Fibroblast of skin of left quadriceps (primary cell): ENCODE measurements around the gene RNF32.
"Not testable (repeated sequence)": the region's sequence is repeated elsewhere in the genome, so short reads cannot be mapped to it uniquely, and the experiment has no call there.

Experiments used
- DNase-seq, 2 experiments: peaks; one replicate each; pipeline ENCODE4 v3.0.0-alpha.2; 2013; ENCODE audit warnings: low read depth in 2 of 2

Gene RNF32

GRCh38 chr7:156675721-156676120 is 35.1 kb downstream of the RNF32 start:
- DNase-seq = no peak

DNA sequence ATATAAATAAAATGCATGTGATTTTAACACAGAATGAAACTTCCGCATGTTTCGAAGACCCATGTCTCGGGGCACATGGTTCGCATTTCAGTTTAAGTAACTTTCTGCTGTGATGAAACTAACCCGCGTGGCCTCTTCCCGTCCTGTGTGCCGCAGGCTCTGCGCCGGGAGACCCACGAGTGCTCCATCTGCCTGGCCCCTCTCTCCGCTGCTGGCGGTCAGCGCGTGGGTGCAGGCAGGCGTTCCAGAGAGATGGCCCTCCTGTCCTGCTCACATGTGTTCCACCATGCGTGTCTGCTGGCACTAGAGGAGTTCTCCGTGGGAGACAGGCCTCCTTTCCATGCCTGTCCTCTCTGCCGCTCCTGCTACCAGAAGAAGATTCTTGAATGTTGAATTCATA is 35.7 kb downstream of the RNF32 start:
- DNase-seq = no peak

DNA sequence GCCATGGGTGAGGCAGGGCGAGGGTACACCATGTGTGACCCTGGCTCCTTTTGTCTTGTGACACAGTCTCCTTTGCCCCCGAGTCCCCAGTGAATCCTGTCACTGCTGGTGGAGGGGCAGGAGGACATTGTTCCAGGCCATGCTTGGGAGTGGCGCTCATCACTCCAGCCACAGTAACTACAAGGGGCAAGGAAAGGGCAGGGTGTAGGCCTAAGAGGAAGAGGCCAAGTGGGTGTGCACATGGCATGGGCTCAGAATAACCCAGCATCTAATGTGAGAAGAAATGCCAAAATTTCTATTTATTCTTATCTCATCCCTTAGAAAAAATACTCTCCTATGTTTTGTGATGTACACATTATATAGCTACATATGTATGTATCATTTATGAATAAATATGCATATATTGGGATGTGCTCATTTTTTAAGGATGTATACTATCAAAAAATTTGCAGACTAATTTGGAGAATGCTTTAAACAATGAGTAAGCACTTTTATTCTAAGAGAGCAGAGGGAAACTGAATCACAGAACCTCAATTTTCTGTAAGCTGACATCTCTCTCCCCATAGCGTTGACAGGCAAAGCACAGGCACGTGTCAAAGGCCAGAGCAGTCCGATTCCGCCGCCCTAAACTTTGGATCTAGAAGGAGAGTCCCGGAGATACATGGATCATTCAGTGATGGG is 36.9 kb downstream of the RNF32 start:
- no peak for DNase-seq

GRCh38 chr7:156680281-156680680 is 39.7 kb downstream of the RNF32 start:
- no peak for DNase-seq

DNA sequence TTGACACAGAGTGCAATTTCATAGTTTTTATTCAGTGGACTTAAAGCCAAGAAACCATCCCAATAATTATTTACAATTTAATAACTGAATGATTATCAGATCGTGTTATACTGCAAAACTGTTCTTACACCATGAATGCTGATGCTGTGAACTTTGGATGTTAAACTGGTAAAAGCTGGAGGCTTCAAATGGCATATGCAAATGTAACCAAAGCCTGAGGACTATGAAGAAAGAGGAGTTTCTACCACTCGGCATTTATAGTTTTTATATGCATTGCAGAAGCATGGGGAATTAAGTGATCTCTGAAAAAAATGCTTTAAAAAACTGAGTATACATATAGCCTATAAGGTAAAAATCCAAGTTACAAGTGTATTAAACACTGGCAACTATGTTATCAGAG is 42.4 kb downstream of the RNF32 start:
- DNase-seq = no peak

DNA sequence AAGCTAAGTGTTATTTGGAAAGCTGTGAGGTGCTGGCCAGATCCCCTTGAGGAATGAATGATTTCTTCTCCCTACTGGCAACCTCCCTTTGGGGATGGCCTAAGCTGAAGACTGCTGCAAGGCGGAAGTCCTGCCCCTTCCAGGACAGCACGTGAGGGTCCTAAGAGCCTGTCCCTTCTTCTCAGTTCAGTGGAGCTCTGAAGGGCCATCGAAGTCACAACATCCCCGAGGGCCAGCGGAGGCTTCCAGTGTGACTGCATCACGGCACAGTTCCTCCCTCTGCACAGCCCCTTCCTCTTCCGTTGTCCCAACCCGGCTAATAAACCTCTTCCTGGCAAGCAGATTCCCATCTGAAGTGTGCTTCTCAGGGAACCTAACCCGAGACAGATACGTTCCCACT is 43.7 kb downstream of the RNF32 start:
- DNase-seq = no peak

DNA sequence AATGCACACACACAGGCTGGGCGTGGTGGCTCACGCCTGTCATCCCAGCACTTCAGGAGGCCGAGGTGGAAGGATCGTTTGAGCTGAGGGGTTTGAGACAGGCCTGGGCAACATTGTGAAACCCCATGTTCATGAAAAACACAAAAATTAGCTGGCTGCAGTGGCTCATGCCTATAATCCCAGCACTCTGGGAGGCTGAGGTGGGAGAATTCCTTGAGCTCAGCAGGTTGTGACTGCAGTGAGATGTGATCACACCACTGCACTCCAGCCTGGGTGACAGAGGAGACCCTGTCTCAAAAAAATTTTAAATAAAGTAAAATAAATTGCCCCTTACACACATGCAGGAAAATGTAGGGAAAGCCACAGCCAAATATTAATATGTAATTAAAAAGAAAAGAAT is 44.1 kb downstream of the RNF32 start:
- DNase-seq = no peak

DNA sequence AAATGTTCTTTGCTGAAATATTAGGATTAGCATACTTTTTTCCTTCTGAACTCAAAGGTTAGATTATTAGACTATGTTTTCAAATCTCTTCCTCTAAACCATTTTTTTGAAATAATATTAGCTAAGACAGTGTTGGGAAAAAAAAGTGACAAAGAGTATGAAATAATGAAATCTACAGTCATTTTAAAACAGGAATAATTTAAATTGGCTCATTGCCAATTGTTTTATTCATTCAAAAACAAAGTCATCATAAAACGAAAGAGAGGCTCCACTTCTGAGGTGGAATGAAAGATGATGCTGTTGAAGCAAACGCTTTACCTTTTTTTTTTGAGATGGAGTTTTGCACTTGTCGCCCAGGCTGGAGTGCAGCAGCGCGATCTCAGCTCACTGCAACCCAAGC is 51.2 kb downstream of the RNF32 start:
- DNase-seq = no peak

GRCh38 chr7:156692849-156693248 is 52.3 kb downstream of the RNF32 start:
- DNase-seq = no peak

DNA sequence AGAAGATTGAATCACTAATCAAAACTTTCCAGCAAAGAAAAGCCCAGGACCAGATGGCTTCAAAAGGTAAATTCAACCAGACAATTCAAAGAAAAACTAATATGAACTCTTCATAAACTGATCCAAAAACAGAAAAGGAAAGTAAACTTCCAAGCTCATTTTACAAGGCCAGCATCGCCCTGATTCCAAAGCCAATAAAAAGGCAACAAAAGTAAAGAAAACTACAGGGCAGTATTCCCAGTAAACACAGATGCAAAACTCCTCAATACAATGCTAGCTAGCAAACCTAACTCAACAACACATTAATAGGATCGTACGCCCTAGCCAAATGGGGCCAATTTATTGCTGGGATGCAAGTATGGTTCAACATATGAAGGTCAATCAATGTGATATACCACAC is 53.1 kb downstream of the RNF32 start:
- no peak for DNase-seq

DNA sequence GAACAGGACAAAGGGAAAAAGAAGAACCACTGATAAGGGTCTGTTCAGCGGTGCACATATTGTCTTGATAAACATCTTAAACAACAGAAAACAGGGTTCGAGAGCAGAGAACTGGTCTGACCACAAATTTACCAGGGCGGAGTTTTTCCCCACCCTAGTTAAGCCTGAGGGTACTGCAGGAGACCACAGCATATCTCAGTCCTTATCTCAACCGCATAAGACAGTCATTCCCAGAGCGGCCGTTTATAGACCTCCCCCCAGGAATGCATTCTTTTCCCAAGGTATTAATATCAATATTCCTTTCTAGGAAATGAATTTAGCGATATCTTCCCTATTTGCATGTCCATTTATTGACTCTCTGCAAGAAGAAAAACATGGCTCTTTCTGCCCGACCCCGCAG is 56.7 kb downstream of the RNF32 start:
- not testable (repeated sequence) for DNase-seq

GRCh38 chr7:156698512-156698911 is 57.9 kb downstream of the RNF32 start:
- not testable (repeated sequence) for DNase-seq

GRCh38 chr7:156701787-156702186 is 61.2 kb downstream of the RNF32 start:
- DNase-seq = not testable (repeated sequence)

GRCh38 chr7:156702399-156702798 is 61.8 kb downstream of the RNF32 start:
- DNase-seq = no peak

DNA sequence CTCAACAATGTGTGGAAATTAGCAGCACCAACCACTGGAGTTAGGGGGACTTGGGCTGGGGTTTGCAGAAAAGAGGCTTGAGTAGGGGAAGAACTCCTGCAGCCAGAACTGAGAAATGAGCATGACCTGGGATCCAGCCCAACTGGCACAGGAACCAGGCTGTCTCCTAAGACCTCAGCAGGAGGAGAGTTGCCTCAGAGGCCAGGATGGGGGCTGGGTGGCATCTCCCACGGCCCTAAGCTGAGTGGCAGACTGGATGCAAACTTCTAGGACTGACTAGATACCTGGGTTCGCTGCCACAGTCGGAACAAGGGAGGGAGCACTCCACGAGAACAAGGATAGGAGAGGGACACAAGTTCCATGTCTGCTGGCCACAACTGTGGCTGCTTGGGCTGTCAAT is 62.6 kb downstream of the RNF32 start:
- no peak for DNase-seq

DNA sequence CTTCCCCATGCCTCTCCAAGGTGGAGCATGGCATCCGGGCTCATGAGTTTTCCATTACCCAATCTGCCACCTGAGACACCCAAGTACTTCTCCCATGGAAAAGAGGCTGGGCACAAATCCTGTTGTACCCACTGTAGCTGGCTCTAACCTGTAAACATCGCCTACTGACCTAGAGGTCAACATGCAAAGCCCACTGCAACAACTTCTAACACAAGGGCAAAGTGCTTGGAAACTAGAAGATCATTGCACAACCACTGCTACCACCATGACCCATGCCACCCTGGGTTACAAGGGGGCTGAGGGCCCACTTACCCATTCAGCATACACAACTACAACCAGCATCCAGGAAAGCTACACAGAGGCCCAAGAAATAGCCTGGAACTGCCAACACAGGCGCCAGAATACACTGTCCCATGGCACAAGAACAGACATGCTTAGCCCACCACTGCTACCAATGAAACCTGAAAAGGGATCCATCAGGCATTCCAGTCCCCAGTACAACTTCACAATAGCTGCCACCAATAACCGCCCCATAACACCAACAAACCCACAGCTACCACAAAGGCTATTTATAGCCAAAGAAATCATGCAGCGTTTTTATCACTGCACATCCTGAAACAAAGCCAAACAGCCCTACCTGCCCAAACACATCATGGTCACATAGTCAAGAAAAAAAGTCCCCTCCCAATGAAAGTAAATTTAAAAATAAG is 63.4 kb downstream of the RNF32 start:
- no peak for DNase-seq

GRCh38 chr7:156722043-156722826 is 81.7 kb downstream of the RNF32 start:
- no peak for DNase-seq

- no peak for DNase-seq
Observed at GRCh38 chr7:156725073-156725472, 84.5 kb downstream of the RNF32 start.

- no peak for DNase-seq
Observed at GRCh38 chr7:156725936-156726335, 85.4 kb downstream of the RNF32 start.
